MM.1S (cell line): ENCODE data around the gene PSD2.

ENCODE experiments used
- EZH2 ChIP-seq: fragments of 300-600 bp; sonication (generic); optimal IDR thresholded peaks from 2 replicates; pipeline ENCODE3; 2017; ENCODE audit warnings: low read depth, mild to moderate bottlenecking, antibody characterized with exemption, low read length, mixed read lengths
- TF ChIP-seq, protein P1 (sequence below): fragments of 300-600 bp; sonication (generic); IDR thresholded peaks from 2 replicates; pipeline ENCODE4 v1.5.1; 2016; ENCODE audit warnings: antibody characterized with exemption, low read length, mixed read lengths

DNA sequence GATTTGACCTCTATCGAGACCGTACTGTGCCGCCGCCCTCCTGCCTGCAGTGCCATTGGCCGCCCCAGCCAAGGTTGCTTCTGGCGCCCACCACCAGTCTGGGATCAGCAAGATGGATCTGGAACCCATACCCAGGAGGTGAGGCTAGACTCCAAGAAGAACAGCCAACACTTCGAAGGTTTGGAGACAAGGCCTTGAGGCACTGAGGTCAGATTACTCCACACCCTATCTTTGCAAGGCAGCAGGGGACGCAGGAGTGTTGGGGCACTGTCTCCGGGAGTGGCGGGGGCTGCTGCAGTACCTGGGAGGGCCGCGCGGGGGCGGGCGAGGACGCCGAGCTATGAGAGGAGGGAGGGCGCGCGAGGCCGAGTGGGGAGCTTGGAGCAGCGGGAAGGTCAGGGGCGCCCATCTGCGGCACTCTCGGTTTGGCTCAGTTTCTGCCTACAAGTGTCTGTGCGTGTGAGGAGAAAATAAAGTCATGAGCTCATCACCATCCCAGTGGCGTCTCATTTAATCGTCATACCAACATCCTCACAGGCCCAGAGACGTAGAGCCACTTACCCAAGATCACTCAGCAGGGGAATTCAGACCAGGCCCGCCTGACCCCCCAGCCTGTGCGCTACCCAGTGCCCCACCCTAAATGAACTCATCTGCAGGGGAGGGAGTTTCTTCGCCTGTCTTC lies 20.5 kb upstream of the PSD2 start:
- TF ChIP-seq, protein P1, sequence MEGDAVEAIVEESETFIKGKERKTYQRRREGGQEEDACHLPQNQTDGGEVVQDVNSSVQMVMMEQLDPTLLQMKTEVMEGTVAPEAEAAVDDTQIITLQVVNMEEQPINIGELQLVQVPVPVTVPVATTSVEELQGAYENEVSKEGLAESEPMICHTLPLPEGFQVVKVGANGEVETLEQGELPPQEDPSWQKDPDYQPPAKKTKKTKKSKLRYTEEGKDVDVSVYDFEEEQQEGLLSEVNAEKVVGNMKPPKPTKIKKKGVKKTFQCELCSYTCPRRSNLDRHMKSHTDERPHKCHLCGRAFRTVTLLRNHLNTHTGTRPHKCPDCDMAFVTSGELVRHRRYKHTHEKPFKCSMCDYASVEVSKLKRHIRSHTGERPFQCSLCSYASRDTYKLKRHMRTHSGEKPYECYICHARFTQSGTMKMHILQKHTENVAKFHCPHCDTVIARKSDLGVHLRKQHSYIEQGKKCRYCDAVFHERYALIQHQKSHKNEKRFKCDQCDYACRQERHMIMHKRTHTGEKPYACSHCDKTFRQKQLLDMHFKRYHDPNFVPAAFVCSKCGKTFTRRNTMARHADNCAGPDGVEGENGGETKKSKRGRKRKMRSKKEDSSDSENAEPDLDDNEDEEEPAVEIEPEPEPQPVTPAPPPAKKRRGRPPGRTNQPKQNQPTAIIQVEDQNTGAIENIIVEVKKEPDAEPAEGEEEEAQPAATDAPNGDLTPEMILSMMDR, result peak; percentile 95
- TF ChIP-seq EZH2, result no peak
